HuH-7 (cell line): Measurements from ENCODE around the gene KSR2.
"Not testable (repeated sequence)": the region's sequence is repeated elsewhere in the genome, so short reads cannot be mapped to it uniquely, and the experiment has no call there.

Source experiments
- DNase-seq: peaks from one replicate; pipeline ENCODE4 v3.0.0; 2011; ENCODE audit warnings: low spot score

Gene KSR2

GRCh38 chr12:117857632-117858612, 110.9 kb downstream of the KSR2 start:
- peak; percentile 50 for DNase-seq

GRCh38 chr12:117857139-117857538, 111.7 kb downstream of the KSR2 start:
- not testable (repeated sequence) for DNase-seq

- no peak for DNase-seq
Measured at GRCh38 chr12:117855165-117855564, 113.6 kb downstream of the KSR2 start.

- DNase-seq: peak; percentile 46
Measured at GRCh38 chr12:117854339-117855012, 114.3 kb downstream of the KSR2 start.

GRCh38 chr12:117853600-117853999, 115.2 kb downstream of the KSR2 start:
- peak; percentile 12 for DNase-seq

GRCh38 chr12:117850048-117850447, 118.7 kb downstream of the KSR2 start:
- peak; percentile 43 for DNase-seq

GRCh38 chr12:117847371-117847770, 121.4 kb downstream of the KSR2 start:
- no peak for DNase-seq

- DNase-seq: no peak
Measured at GRCh38 chr12:117845271-117845904, 123.4 kb downstream of the KSR2 start.

- DNase-seq: no peak
Measured at GRCh38 chr12:117844114-117844830, 124.5 kb downstream of the KSR2 start.

GRCh38 chr12:117842630-117843029, 126.2 kb downstream of the KSR2 start:
- DNase-seq: no peak

- no peak for DNase-seq
Measured at GRCh38 chr12:117842220-117842619, 126.6 kb downstream of the KSR2 start.

GRCh38 chr12:117837737-117838050, 131.1 kb downstream of the KSR2 start:
- DNase-seq: no peak

- peak; percentile 40 for DNase-seq
Measured at GRCh38 chr12:117836999-117837736, 131.6 kb downstream of the KSR2 start.

GRCh38 chr12:117836476-117836875, 132.3 kb downstream of the KSR2 start:
- no peak for DNase-seq

- DNase-seq: no peak
Measured at GRCh38 chr12:117835156-117835555, 133.6 kb downstream of the KSR2 start.

- no peak for DNase-seq
Measured at GRCh38 chr12:117832459-117833457, 136.0 kb downstream of the KSR2 start.

- no peak for DNase-seq
Measured at GRCh38 chr12:117830471-117830870, 138.3 kb downstream of the KSR2 start.

- DNase-seq: no peak
Measured at GRCh38 chr12:117829108-117829507, 139.7 kb downstream of the KSR2 start.

GRCh38 chr12:117827660-117828059, 141.1 kb downstream of the KSR2 start:
- DNase-seq: no peak

- DNase-seq: no peak
Measured at GRCh38 chr12:117825827-117826226, 143.0 kb downstream of the KSR2 start.
